SK-MEL-5 (cell line): ENCODE measurements around the gene VWA8. TPM values are rescaled to one million over a fixed set of nuclear protein-coding genes. Genes with fewer than 3 reads are reported as not detected.

Source experiments
- DNase-seq: peaks from one replicate; pipeline ENCODE4 v3.0.0-alpha.2; 2016; ENCODE audit warnings: low read depth, low spot score
- in situ Hi-C: cut with HindIII; loops from 2 replicates; pipeline ENCODE4 v1.10.0; 2016; ENCODE audit warnings: low sequenced_read_pairs, high pct_unique_total_duplicates, low pct_unique_long_range_greater_than_20kb
- total RNA-seq: library from RNA; depleted of rRNA; stranded (reverse); fragments of >200 nt; shearing (Covaris generic); gene quantifications from 2 replicates; pipeline ENCODE4 v1.2.3, GENCODE V29; 2014

VWA8 gene
- total RNA-seq, 1 experiment from 2014 or later: 20.3 TPM

DNA sequence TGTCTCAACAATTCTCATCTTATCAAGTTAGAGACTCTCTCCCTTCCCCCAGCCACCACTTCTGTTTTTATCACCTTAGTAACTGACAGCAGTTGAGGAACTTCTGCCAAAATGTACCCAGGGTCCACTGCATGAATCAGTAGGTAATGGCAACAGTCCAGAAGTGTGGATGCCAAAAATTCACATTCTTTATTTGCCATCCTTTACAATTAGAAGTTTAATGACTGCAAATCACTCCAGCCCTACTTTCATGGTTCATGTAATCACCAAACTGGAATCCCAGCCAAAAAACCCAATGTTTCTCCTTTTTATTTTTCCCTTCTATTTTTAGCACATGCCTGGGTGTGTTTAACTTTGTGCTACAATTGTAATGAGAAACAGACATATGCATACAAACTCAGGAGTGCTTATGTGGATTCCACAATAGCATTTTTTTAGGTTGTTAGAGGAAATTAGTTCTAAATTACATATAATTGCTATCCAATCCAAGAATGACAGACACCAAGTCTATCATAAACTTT lies 260.1 kb downstream of the VWA8 start:
- in situ Hi-C loops: no loop called here
- DNase-seq: no peak

DNA sequence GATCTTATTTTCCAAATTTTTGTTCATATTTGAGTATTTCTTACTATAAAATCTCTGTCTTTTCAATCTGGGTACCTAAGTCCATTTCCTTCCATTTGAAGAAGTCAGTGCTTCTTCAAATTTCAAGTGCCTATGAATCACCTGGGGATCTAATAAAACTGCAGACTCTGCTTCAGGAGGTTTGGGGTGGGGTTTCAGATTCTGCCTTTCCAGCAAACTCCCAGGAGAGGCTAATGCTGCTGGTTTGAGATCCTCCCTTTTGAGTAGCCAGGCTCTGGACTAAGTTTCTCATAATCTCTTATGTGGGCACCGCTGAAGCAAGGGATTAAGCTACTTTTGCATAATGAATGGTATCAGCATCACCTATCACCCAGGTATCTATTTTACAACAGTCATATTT lies 261.1 kb downstream of the VWA8 start:
- in situ Hi-C loops: no loop called here

DNA sequence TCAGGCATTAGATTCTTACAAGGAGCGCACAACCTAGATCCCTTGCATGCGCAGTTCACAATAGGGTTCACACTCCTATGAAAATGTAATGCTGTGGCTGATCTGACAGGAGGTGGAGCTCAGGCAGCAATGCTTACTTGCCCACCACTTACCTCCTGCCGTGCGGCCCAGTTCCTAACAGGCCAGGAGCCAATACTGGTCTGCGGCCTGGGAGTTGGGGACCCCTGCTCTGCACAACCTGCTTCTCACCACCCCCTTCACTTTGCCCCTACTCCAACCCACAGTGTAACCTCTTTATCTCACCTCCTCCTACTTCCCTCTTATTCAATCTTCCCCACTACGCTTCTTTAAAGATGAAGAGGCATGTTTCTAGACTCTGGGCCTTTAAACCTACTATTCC lies 263.3 kb downstream of the VWA8 start:
- DNase-seq: no peak

More for the DNA sequence above, 261.1 kb downstream of the VWA8 start:
- no peak for DNase-seq

DNA sequence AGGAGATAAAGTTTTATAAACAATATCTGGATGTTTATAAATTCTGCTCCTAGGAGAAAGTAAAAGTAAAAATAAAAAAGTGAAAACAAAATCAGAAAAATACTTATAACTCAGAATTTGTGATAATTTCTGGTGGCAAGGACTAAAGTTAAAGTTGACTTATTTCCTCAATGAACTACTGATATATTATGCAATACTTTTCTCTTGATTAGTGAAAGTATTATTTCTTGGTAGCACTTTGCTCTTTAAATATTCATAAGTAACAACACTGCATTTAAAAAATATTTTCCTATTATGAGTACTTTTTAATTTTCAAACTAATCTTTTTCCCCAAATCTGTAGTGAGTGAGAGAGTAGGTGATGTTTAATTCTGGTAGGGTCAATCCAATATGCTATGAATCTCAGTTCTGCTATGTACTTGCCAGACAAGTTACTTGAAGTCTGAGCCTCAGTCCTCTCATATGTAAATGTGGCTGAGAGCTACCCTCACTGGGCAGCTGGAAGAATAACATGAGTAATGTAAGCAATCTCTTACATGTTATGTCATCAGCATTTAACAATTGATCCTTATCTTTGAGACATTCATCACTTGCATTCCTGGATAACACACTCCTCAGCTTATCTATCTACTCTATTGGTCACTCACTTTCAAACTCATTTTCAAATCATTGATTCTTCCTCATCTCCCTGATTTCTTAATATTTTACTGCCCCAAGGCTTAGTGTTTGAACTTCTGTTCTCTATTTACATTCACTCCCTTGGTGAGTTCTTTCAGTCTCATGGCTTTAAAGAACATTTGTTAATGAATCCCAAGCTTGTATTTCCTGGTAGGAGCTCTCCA lies 264.5 kb downstream of the VWA8 start:
- DNase-seq: peak; percentile 14
- in situ Hi-C loops: no loop called here

More for the DNA sequence above, 263.3 kb downstream of the VWA8 start:
- in situ Hi-C loops: no loop called here

DNA sequence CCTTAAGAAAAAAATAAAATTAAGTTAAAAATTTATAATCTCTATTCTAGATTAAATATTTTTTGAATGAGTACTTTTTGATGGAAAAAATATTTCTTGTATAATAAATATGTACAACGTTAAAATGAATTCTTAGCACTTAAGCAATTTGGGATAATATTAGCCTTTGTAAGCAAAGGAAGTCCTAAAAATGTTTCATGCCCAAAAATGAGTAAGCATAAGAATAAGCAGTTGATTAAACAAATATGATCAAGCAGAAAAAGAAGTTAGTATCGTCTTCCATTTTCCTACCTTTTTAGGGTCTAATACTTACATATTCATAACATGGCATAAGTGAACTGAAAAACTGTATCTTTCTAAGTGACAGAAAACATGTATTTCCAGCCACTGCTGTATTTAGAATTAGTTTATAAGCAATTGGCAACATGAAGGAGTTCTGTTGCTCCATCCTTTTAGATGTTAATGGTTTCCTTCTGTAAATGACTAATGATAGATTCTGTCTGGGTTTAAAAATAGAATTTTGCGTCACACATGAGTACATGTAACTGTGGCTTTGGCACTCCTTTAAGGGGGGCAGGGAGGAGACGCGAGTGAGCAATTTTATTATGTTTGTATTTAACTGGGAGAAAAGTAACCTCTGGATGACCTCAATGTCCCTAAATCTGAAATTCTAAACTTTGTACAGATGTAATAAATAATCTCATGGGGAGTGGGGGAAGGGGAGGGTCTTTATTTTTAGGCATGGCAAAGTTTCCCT lies 266.2 kb downstream of the VWA8 start:
- in situ Hi-C loops: no loop called here
- no peak for DNase-seq

GRCh38 chr13:41693434-41693833 lies 267.5 kb downstream of the VWA8 start:
- in situ Hi-C loops: no loop called here
- DNase-seq: no peak

DNA sequence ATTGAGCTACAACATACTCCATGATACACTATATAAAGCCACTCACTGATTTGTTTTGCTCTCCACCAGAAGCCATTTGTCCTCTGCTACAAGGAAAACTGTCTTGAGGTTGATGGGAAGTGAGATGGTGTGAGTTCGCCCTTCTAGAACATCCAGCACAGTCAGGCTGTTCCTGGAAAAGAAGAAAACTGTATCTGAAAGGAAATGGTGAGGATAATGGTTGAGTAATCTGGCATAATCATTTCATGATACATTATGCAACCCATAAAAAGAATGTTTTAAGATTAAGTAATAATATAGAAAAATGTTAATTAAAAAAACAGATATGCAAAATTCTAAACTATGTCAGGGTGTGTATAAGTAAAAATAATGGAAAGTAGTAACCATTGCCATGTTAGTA lies 269.6 kb downstream of the VWA8 start:
- DNase-seq: no peak
- in situ Hi-C loops: no loop called here

- no peak for DNase-seq
- in situ Hi-C loops: no loop called here
Measured at GRCh38 chr13:41682766-41683165, 278.1 kb downstream of the VWA8 start.

- in situ Hi-C loops: no loop called here
- no peak for DNase-seq
Measured at GRCh38 chr13:41682001-41682400, 278.9 kb downstream of the VWA8 start.

DNA sequence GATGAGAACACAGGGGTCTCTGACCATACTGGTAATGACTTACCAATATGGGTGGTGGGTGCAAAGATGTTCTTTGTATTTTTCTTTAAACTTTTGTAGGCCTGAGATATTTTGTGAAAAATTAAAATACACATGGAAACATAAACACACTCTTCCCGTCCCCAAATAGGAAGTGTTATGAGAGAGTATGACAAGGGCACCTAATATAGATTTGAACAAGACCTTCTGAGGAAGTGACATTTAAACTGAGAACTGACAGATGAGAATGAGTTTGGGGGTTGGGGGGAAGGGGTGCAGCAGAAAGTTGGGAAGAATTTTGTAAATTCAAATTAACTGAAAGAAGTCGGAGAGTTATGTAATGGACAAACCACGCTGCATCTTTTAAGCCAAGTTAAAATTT lies 279.3 kb downstream of the VWA8 start:
- in situ Hi-C loops: no loop called here
- DNase-seq: no peak

DNA sequence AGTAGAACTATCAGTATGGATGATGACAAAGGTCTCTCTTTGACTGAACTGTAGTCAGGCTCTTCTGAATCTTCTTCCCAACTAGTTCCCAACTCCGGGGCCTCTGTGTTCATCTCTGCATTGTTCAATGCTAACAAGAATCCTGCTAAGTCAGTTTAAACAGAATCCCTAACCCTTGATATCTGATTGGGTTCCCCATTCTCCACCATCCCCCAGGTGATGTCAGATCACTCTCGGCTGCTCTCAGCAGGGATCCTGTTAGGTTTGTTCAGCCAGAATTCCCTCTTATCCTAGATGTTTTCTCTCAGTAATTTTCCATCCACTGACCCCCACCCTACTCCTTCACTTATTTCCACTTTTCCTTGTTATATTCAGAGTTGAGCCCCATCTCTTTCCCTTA lies 280.0 kb downstream of the VWA8 start:
- in situ Hi-C loops: no loop called here

GRCh38 chr13:41678848-41679247 lies 282.1 kb downstream of the VWA8 start:
- DNase-seq: no peak
- in situ Hi-C loops: no loop called here

More for the DNA sequence above, 280.0 kb downstream of the VWA8 start:
- no peak for DNase-seq

DNA sequence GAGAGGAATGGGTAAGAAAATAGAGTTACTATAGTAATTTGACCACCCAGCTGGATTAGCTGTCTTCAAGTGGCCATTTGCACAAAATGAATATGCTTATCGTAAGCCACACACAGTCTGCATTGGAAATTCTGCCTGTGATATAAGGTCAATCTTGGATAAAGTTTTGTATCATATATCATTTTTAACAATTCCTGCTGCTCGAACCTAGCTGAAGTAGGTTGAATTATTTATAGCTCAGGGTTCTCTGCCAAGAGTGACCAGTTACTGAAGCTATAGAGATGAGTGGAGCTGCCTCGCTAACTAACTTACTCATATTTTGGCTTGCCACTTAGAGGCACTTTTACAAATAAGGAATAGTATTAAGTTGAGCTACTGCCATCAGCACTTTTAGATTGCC lies 282.7 kb downstream of the VWA8 start:
- no peak for DNase-seq
- in situ Hi-C loops: no loop called here

GRCh38 chr13:41675306-41675705 lies 285.6 kb downstream of the VWA8 start:
- DNase-seq: no peak
- in situ Hi-C loops: no loop called here

GRCh38 chr13:41674246-41674645 lies 286.7 kb downstream of the VWA8 start:
- in situ Hi-C loops: loop anchor here (25.0 kb wide), 1 partner anchor 312 kb away; no protein-coding TSS in a partner anchor
- DNase-seq: no peak

GRCh38 chr13:41673640-41674039 lies 287.3 kb downstream of the VWA8 start:
- in situ Hi-C loops: loop anchor here (25.0 kb wide), 1 partner anchor 311 kb away; no protein-coding TSS in a partner anchor
- DNase-seq: no peak

DNA sequence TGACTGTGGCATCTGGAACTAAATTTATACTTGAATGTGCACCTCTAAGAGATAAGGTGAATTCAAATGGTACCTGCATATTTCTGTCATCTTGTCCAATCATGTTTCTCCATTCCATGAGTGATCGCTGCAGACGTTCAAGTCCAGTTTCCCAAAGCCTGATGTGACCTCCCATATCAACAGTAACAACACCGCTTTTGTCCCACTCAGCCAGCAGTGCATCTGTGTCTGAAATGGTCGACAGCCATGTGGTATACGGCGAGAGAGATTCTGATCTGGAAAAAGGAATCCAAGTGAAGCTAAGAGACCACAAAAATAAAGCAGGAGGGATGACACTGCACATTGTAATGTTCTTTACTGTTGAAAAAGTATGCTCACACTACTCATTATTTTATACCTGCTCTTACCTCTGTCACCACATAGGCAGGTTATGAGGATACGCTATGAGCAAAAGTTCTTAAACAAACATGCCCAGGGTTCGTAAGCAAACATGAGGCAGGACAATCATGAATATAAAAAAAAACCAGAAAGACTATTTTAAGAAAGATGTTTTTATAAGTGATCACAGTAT lies 290.0 kb downstream of the VWA8 start:
- in situ Hi-C loops: loop anchor here (25.0 kb wide), 1 partner anchor 309 kb away; no protein-coding TSS in a partner anchor
- no peak for DNase-seq

GRCh38 chr13:41668130-41668757 lies 292.7 kb downstream of the VWA8 start:
- in situ Hi-C loops: loop anchor here (25.0 kb wide), 1 partner anchor 306 kb away; no protein-coding TSS in a partner anchor
- DNase-seq: peak; percentile 95
